B cell (primary cell): Measurements from ENCODE around the gene DUSP5. TPM values are rescaled to one million over a fixed set of nuclear protein-coding genes. Genes with fewer than 3 reads are reported as not detected.

Experiments
- ATAC-seq: fragments of 200-7000 bp; cut with Tn5 transposase; one replicate; pipeline ENCODE4 v1.10.0; 2021; ENCODE audit warnings: low read depth, mild to moderate bottlenecking, moderate number of reproducible peaks, moderate library complexity
- CTCF ChIA-PET: fragments of 350-600 bp; sonication (Branson Sonifier 250); formaldehyde crosslinking; loops from one replicate; lab custom pipeline; 2021; ENCODE audit warnings: antibody characterized with exemption, inconsistent platforms; lab: Charles Lee
- POLR2A ChIA-PET: fragments of 350-600 bp; sonication (Branson Sonifier 250); formaldehyde crosslinking; loops from one replicate; lab custom pipeline; 2021; ENCODE audit warnings: antibody characterized with exemption; lab: Charles Lee
- DNase-seq: peaks from one replicate; pipeline ENCODE4 v3.0.0; 2013
- H2AFZ ChIP-seq: 2 replicates; pipeline ENCODE4 v1.6.1; 2012; ENCODE audit warnings: mild to moderate bottlenecking, low read depth, low read length; ENCODE audit not compliant: insufficient read depth, poor library complexity, severe bottlenecking
- H3K27ac ChIP-seq, 2 donors: 1 replicate in 1 of 2; 2 replicates in 1 of 2; pipeline ENCODE4 v1.5.1; 2012 to 2013; ENCODE audit warnings: low read length in 2 of 2, mild to moderate bottlenecking in 2 of 2, moderate library complexity in 1 of 2
- H3K27me3 ChIP-seq, 4 experiments: fragments of 200-600 bp in 1 of 4; sonication (generic) in 1 of 4; replicated peaks in 1 of 4; 1 replicate in 2 of 4; 2 replicates in 2 of 4; pipeline versions ENCODE4 v1.6.1 to v1.7.0; 2013 to 2016; ENCODE audit warnings: low read length in 3 of 4, mild to moderate bottlenecking in 2 of 4, mixed read lengths in 1 of 4, moderate library complexity in 1 of 4; ENCODE audit not compliant: insufficient read depth in 4 of 4, control insufficient read depth in 3 of 4; ENCODE audit errors: control extremely low read depth in 1 of 4
- H3K36me3 ChIP-seq, 2 experiments: replicated peaks in 1 of 2; 1 replicate in 1 of 2; 2 replicates in 1 of 2; pipeline versions ENCODE4 v1.6.1 to v1.7.1; 2013; ENCODE audit warnings: low read length in 1 of 2; ENCODE audit not compliant: insufficient read depth in 2 of 2, control insufficient read depth in 1 of 2; ENCODE audit errors: control extremely low read depth in 1 of 2, extremely low read depth in 1 of 2
- H3K4me1 ChIP-seq, 2 donors: fragments of 200-600 bp in 1 of 2; sonication (generic) in 1 of 2; 1 replicate in 1 of 2; 2 replicates in 1 of 2; pipeline versions ENCODE4 v1.5.1 to v1.6.1; 2013 to 2017; ENCODE audit warnings: low read length in 2 of 2; ENCODE audit not compliant: control insufficient read depth in 2 of 2, insufficient read depth in 2 of 2
- H3K4me2 ChIP-seq: replicated peaks from 2 replicates; pipeline ENCODE3; 2012; ENCODE audit warnings: mild to moderate bottlenecking, low read depth, low read length; ENCODE audit not compliant: poor library complexity, severe bottlenecking
- H3K4me3 ChIP-seq, 5 experiments: fragments of 200-600 bp in 1 of 5; sonication (generic) in 1 of 5; 1 replicate in 3 of 5; 2 replicates in 2 of 5; pipeline versions ENCODE4 v1.5.1 to v1.7.0; 2011 to 2016; ENCODE audit warnings: low read length in 4 of 5, mild to moderate bottlenecking in 4 of 5, low read depth in 2 of 5, control low read depth in 1 of 5, moderate library complexity in 1 of 5; ENCODE audit not compliant: insufficient read depth in 1 of 5; ENCODE audit errors: control extremely low read depth in 1 of 5, extremely low read depth in 1 of 5
- H3K79me2 ChIP-seq: fragments of 200-600 bp; sonication (generic); one replicate; pipeline ENCODE4 v1.6.0; 2016; ENCODE audit warnings: low read length; ENCODE audit not compliant: control insufficient read depth, insufficient read depth
- H3K9ac ChIP-seq: fragments of 200-600 bp; sonication (generic); 2 replicates; pipeline ENCODE4 v1.6.1; 2017; ENCODE audit warnings: mild to moderate bottlenecking, low read length, moderate library complexity
- H3K9me3 ChIP-seq, 3 donors: one replicate each; pipeline versions ENCODE4 v1.6.1 to v1.7.1; 2013; ENCODE audit warnings: low read length in 2 of 3; ENCODE audit not compliant: control insufficient read depth in 2 of 3, insufficient read depth in 1 of 3; ENCODE audit errors: control extremely low read depth in 1 of 3
- H4K20me1 ChIP-seq: 2 replicates; pipeline ENCODE4 v1.6.0; 2012; ENCODE audit warnings: mild to moderate bottlenecking, low read length; ENCODE audit not compliant: insufficient read depth, control insufficient read depth, poor library complexity, severe bottlenecking
- H3K27ac Mint-ChIP-seq: one replicate; pipeline ENCODE4 v1.8.0; 2021; ENCODE audit warnings: mixed read lengths
- H3K27me3 Mint-ChIP-seq: one replicate; pipeline ENCODE4 v1.8.0; 2021; ENCODE audit warnings: mixed read lengths
- H3K4me1 Mint-ChIP-seq: one replicate; pipeline ENCODE4 v1.8.0; 2021; ENCODE audit warnings: mixed read lengths
- H3K4me3 Mint-ChIP-seq: one replicate; pipeline ENCODE4 v1.8.0; 2021; ENCODE audit warnings: mixed read lengths
- H3K9me3 Mint-ChIP-seq: one replicate; pipeline ENCODE4 v1.8.0; 2022; ENCODE audit warnings: mixed read lengths; ENCODE audit not compliant: insufficient read depth
- CTCF ChIP-seq: fragments of 200-600 bp; IDR thresholded peaks from one replicate; pipeline ENCODE4 v1.8.0; 2022; ENCODE audit warnings: antibody characterized with exemption, mild to moderate bottlenecking
- EZH2 ChIP-seq: IDR thresholded peaks from 2 replicates; pipeline ENCODE4 v1.6.1; 2012; ENCODE audit warnings: borderline replicate concordance, low read depth, mild to moderate bottlenecking, moderate library complexity, low read length; ENCODE audit not compliant: insufficient read depth, poor library complexity, severe bottlenecking
- WGBS: methylation state at CpG from one replicate; pipeline ENCODE4 v1.1.5; 2013; ENCODE audit warnings: missing lambda C conversion rate; ENCODE audit not compliant: insufficient coverage; 5-methylcytosine and 5-hydroxymethylcytosine counted together
- intact Hi-C: fragments of 100-400 bp; cut with micrococcal nuclease; formaldehyde crosslinking; loops from one replicate; pipeline ENCODE4 v1.10.0; 2022
- polyA plus RNA-seq: library from polyadenylated mRNA; depleted of rRNA; stranded (reverse); fragments of >200 nt; gene quantifications from 2 replicates; pipeline ENCODE4 v1.2.3, GENCODE V29; 2012
- total RNA-seq, 2 donors: library from RNA; stranded (reverse); fragments of 120-200 nt in 1 of 2; gene quantifications; 1 replicate in 1 of 2; 2 replicates in 1 of 2; pipeline versions ENCODE4 v1.2.3 to v1.2.4, GENCODE V29; 2013 to 2022

Gene DUSP5
- total and polyA plus RNA-seq, 2 donors (not counting 1 experiment from before 2014, with no cell fraction given), result 10.0 to 71.0 TPM

GRCh38 chr10:110535958-110536891 lies 38.5 kb downstream of the DUSP5 start:
- H2AFZ ChIP-seq, result no peak overlapping the region

More at GRCh38 chr10:110535958-110536891, 38.5 kb downstream of the DUSP5 start:
- no peak overlapping the region for H3K9ac ChIP-seq
- no peaks in the 10 kb centered on the region for H4K20me1 ChIP-seq
- Mint-ChIP-seq H3K27ac (peak overlapping the region; percentile 46), H3K4me1 (peaks cover 24% of the 10 kb centered on the region), H3K4me3 (peak overlapping the region; percentile 28), H3K9me3 (no peaks in the 10 kb centered on the region), H3K27me3 (peaks cover 4% of the 10 kb centered on the region)
- TF ChIP-seq EZH2 (no peak), CTCF (peak; percentile 40)
- H3K4me3 ChIP-seq, result no peak overlapping the region
- peaks cover 21 to 23% of the 10 kb centered on the region in 2 donors for H3K4me1 ChIP-seq
- H3K36me3 ChIP-seq, result no peaks in the 10 kb centered on the region
- ChIA-PET CTCF (interaction anchor here (0.6 to 2.4 kb wide), 9 partner anchors 10 to 231 kb away, joined by 3 to 8 read pairs (median 5); partner anchors contain the start of gene SMNDC1), POLR2A (interaction anchor here (0.5 kb wide), 1 partner anchor 231 kb away, joined by 3 read pairs; the partner anchor contains the start of gene SMNDC1)
- ATAC-seq (peak; percentile 80), DNase-seq (peak; percentile 79)
- no peaks in the 10 kb centered on the region for H3K79me2 ChIP-seq
- H3K9me3 ChIP-seq, result no peaks in the 10 kb centered on the region
- peak overlapping the region; percentile 50 for H3K4me2 ChIP-seq
- 46% methylated on average over 10 of the region's 12 CpGs for WGBS
- intact Hi-C loops, result loop anchor here (1.0 to 2.0 kb wide), 4 partner anchors 33 to 182 kb away; no protein-coding TSS in a partner anchor
- no peak overlapping the region for H3K27ac ChIP-seq
- peaks cover 0 to 2% (median 0%) of the 10 kb centered on the region in 4 experiments for H3K27me3 ChIP-seq
